Progenitor cell of endocrine pancreas (in vitro differentiated cells): Measurements from ENCODE around the gene PMS1. TPM values are rescaled to one million over a fixed set of nuclear protein-coding genes. Genes with fewer than 3 reads are reported as not detected.

Source experiments
- DNase-seq: peaks from one replicate; pipeline ENCODE4 v3.0.0; 2021; ENCODE audit warnings: low spot score; ENCODE audit not compliant: unreplicated experiment
- H3K27ac Mint-ChIP-seq: 2 replicates; pipeline ENCODE4 v1.8.0; 2021; ENCODE audit warnings: mild to moderate bottlenecking, moderate library complexity, mixed read lengths
- H3K27me3 Mint-ChIP-seq: 2 replicates; pipeline ENCODE4 v1.8.0; 2021; ENCODE audit warnings: mixed read lengths
- H3K36me3 Mint-ChIP-seq: 2 replicates; pipeline ENCODE4 v1.8.0; 2022; ENCODE audit warnings: mixed read lengths; ENCODE audit not compliant: insufficient read depth
- H3K4me1 Mint-ChIP-seq: 2 replicates; pipeline ENCODE4 v1.8.0; 2021; ENCODE audit warnings: low read depth, mixed read lengths
- H3K4me3 Mint-ChIP-seq: 2 replicates; pipeline ENCODE4 v1.8.0; 2021; ENCODE audit warnings: low read depth, mild to moderate bottlenecking, moderate library complexity, mixed read lengths
- H3K9me3 Mint-ChIP-seq: 2 replicates; pipeline ENCODE4 v1.8.0; 2021; ENCODE audit warnings: low read depth, mixed read lengths
- CTCF ChIP-seq: fragments of 200-600 bp; sonication (generic); IDR thresholded peaks from one replicate; pipeline ENCODE4 v1.5.0; 2021; ENCODE audit warnings: antibody characterized with exemption, mild to moderate bottlenecking; ENCODE audit not compliant: unreplicated experiment
- total RNA-seq: library from RNA; stranded (reverse); gene quantifications from 2 replicates; pipeline ENCODE4 v1.2.1, GENCODE V29; 2021

Gene PMS1
- total RNA-seq, 1 donor from 2014 or later = 72.4 TPM

GRCh38 chr2:189916651-189917050, 132.4 kb downstream of the PMS1 start:
- Mint-ChIP-seq H3K27me3 (no peaks in the 10 kb centered on the region), H3K9me3 (peaks cover 4% of the 10 kb centered on the region), H3K4me3 (no peak overlapping the region), H3K36me3 (no peaks in the 10 kb centered on the region), H3K4me1 (no peaks in the 10 kb centered on the region), H3K27ac (no peak overlapping the region)
- DNase-seq = no peak
- no peak for TF ChIP-seq CTCF

Other genes starting within 250 kb of the PMS1 start
- 14.6 and 15.8 TPM in 2 replicates for gene SLC40A1, start 203.7 kb upstream of the PMS1 start, total RNA-seq
- 38.2 and 38.6 TPM in 2 replicates for gene ASNSD1, start 123.0 kb upstream of the PMS1 start, total RNA-seq
- 9.0 and 10.3 TPM in 2 replicates for gene ANKAR, start 109.8 kb upstream of the PMS1 start, total RNA-seq
- 12.1 and 12.8 TPM in 2 replicates for gene OSGEPL1, start 21.7 kb upstream of the PMS1 start, total RNA-seq
- gene ORMDL1, start 111 bp upstream of the PMS1 start, total RNA-seq = 74.1 and 84.9 TPM in 2 replicates